NCI-H748 (cell line): ENCODE measurements around the gene PCP2.

Source experiments
- DNase-seq: peaks from one replicate; lab custom pipeline; 2025; ENCODE audit not compliant: unreplicated experiment; lab: John Stamatoyannopoulos, UW

The PCP2 gene

DNA sequence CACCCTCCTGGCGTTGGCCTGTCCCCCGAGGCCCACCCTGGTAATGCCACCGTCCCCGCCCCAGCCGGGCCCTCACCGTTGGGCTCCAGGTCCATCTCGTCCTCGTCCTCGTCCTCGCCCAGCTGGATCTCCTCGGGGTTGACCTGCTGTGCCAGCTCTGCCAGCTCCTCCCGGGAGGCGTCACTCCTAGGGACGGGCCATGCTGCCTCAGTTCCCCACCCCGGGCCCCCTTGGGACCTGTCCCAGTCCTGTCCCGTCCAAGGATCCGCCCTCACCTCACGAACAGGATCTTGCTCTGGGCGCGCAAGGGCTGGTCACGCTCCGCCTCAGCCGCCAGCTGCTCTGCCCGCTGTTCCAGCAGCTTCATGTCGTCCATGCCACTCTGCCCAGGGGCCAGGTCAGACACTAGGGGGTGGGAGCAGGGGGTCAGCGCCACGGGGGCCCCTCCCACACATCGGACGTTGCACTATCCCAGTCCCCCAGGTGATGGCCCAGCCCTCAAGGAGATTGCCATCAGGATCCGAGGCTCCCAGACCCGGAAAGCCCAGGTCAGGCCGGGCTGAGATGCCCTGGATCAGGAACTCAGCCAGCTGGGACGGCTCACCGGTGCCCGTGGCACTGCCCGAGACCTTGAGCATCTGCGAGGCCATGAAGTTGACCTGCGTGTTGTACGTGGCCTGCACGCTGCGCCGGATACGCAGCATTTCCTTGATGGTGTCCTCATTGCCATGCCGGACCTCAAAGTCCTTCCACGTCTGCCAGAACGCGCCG lies 13.7 kb downstream of the PCP2 start:
- no peak for DNase-seq

DNA sequence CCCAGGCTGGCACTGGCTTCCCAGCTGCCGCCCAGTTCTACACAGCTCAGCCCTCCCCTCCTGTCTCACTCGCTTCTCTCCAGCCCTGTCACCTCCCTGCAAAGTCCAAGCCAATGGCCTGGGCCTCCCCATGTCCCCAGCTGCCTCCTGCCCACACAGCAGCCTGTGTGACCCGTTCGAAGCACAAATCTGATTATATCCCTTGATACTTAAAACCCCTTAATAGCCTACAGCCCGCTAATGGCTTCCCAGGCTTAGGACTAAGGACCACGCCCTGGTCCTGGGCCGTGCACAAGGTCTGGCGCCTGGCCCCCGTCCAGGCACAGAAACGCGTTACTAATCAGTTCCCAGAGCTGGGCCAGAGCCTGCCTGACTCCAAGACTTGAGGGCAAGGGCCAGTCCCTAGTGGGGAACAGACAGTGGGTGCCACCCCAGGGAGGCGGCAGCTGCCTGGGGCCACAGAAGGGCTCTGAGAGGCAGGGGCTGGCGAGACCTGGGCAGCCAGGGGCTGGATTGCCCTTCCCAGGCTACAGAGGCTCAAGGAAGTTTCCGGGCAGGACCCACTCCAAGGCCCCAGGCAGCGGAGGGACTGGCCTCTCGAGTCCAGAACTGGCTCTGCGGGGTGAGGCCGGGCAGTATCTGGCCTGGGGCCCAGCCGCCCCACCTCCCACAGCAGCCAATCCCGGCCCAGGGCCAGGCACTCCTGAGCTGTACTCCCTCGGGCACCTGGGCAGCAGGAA lies 14.6 kb downstream of the PCP2 start:
- peak; percentile 9 for DNase-seq

DNA sequence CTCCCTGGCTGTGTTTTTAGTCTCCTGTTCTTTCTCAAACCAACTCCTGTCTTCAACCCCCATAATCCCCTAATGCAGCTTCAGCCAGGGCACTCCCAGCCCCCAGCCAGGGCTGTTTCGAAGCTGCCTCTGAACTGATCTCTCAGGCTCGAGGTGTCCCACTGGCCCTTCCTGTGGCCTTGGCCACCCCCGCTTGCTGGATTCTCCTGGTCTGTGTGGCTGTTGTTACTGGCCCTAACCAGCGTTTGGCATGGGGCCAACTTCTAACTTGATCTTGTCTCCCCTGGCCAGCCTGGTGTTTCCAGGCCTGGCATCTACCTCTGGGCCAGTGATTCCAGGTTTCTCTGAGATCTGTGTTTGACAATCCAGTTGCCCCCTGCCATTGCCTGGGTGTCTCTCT lies 15.2 kb downstream of the PCP2 start:
- no peak for DNase-seq

DNA sequence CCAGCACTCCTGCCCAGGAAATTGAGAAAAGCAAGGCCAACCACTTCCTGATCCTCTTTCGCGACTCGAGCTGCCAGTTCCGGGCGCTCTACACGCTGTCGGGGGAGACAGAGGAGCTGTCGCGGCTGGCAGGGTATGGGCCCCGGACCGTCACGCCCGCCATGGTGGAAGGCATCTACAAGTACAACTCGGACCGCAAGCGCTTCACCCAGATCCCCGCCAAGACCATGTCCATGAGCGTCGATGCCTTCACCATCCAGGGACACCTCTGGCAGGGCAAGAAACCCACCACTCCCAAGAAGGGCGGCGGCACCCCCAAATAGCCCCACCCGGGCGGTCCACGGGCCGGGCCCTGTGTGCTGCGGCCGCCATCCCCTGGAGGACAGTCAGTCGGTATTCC lies 15.8 kb downstream of the PCP2 start:
- DNase-seq = no peak

DNA sequence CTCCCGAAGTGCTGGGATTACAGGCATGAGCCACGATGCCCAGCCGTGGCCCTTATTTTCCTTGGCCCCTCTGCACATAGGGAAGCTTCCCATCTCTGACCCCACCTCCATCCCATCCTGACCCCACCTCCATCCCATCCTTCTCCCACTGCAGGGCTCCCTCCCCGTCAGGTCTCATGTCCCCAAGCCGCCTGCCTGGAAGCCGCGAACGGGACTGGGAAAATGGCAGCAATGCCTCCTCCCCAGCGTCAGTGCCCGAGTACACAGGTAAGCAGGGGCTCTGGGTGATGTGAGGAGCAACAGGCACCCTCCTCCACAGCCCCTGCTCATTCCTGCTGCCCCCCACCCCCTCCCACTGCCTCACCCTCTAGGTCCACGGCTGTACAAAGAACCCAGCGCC lies 16.3 kb downstream of the PCP2 start:
- no peak for DNase-seq

DNA sequence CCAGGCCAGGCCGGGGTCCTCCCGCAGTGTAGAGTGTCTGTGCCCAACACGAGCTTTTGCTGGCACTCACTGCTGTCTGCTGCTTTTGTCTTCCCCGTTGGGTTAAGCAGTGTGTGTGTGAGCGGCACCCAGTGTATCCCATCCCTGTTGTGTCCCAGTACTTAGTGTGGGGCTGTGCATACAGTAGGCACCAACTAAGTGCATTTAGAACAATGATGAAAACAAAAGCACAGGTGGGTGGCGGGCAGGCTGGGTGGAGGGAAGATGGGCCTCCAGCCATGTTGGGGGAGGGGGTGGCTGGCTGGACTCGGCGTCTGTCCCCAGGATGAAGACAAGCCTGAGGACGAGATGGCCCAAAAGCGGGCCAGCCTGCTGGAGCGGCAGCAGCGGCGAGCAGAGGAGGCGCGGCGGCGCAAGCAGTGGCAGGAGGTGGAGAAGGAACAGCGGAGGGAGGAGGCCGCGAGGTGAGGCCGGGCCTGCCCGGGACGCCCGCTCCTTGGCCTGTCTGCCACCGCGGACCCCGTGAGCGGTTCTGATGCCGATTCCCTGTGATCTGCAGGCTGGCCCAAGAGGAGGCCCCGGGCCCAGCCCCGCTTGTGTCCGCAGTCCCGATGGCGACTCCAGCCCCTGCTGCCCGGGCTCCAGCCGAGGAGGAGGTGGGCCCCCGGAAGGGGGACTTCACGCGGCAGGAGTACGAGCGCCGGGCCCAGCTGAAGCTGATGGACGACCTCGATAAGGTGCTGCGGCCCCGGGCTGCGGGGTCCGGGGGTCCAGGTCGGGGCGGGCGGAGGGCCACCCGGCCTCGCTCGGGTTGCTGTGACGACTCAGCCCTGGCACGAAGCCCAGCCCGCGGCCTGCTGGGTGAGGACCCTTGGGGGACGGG lies 18.4 kb downstream of the PCP2 start:
- no peak for DNase-seq

DNA sequence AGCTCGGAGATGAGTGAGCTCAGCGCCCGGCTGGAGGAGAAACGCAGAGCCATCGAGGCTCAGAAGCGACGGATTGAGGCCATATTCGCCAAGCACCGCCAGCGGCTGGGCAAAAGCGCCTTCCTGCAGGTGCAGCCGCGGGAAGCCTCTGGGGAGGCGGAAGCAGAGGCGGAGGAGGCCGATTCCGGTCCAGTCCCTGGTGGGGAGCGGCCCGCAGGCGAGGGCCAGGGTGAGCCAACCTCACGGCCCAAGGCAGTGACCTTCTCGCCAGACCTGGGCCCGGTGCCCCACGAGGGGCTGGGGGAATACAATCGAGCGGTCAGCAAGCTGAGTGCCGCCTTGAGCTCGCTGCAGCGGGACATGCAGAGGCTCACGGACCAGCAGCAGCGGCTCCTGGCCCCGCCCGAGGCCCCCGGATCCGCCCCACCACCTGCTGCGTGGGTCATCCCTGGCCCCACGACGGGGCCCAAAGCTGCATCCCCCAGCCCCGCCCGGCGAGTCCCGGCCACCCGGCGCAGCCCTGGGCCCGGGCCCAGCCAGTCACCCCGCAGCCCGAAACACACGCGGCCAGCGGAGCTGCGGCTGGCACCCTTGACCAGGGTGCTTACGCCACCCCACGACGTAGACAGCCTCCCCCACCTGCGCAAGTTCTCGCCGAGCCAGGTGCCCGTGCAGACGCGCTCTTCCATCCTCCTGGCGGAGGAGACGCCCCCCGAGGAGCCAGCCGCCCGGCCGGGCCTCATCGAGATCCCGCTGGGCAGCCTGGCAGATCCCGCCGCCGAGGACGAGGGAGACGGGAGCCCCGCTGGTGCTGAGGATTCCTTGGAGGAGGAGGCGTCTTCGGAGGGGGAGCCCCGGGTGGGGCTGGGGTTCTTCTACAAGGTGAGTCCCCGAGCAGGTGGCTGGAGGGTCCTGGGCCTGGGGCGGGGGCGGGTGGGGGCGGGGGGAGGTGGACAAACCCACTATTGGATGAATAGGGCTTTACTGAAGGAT lies 20.9 kb downstream of the PCP2 start:
- no peak for DNase-seq

DNA sequence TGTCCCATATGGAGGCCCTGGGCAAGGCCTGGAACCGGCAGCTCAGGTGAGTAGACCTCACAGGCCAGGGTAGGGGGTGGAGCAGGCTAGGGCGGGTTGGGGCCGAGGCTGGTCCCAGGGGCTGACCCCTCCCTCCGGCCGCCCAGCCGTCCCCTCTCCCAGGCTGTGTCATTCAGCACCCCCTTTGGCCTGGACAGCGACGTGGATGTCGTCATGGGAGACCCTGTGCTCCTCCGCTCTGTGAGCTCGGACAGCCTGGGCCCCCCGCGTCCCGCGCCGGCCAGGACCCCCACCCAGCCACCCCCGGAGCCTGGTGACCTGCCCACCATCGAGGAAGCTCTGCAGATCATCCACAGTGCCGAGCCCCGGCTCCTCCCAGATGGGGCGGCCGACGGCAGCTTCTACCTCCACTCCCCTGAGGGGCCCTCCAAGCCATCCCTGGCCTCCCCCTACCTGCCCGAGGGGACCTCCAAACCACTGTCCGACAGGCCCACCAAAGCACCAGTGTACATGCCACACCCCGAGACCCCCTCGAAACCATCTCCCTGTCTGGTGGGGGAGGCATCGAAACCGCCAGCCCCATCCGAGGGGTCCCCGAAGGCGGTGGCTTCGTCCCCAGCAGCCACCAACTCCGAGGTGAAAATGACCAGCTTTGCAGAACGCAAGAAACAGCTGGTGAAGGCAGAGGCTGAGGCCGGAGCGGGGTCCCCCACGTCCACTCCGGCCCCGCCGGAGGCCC lies 21.8 kb downstream of the PCP2 start:
- no peak for DNase-seq

DNA sequence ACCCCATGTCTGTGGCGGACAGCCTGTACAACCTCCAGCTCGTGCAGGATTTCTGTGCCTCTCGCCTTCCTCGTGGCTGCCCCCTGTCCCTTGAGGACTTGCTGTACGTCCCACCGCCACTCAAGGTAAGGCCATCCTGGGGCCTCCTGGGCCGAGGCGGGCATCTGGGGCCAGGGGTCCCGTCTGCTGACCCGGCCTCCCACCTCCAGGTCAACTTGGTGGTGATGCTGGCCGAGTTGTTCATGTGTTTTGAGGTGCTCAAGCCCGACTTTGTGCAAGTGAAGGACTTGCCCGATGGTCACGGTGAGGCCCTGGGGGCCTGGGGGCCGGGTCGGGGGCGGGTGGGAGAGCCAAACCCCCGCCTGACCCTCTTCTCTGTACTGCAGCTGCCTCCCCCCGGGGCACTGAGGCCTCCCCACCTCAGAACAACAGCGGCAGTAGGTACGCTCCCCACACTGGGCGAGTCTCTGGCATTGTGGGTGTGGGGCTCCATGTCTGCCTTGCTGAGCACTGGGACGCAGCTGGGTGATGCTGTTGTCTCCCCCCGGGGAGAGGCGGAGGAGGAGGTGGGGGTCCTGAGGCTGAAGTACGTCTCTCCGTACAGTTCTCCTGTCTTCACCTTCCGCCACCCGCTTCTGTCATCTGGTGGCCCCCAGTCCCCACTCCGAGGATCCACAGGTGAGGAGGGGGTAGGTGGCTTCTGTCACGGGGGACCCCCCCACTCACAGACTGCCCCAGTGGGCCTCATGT lies 22.9 kb downstream of the PCP2 start:
- no peak for DNase-seq

DNA sequence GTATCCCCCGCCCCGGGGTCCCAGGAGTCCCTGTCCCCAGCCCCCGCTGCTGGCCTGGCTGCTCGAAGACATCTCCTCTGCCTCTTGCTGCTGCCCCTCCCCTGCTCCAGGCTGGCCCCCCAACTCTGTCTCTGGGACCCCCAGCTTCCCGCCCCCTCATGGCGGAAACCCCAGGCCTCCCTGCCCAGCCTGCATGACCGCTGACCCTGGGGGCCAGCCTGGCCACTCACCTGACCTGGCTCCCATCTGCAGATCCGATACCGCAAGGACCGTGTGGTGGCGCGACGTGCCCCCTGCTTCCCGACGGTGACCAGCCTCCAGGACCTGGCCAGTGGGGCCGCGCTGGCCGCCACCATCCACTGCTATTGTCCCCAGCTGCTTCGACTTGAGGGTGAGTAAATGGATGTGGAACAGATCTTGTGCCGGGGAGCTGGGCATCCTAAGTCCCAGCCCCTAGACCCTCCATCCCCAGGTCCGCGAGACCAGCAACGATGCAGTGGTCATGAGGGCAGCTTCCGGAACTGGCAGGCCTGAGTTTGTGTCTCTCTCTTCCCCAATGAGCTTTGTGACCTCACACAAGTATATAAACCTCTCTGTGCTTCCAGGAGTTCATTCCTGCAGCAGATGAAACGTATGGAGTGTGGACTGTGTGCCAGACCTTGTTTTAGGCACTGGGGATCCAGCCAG lies 25.5 kb downstream of the PCP2 start:
- no peak for DNase-seq

DNA sequence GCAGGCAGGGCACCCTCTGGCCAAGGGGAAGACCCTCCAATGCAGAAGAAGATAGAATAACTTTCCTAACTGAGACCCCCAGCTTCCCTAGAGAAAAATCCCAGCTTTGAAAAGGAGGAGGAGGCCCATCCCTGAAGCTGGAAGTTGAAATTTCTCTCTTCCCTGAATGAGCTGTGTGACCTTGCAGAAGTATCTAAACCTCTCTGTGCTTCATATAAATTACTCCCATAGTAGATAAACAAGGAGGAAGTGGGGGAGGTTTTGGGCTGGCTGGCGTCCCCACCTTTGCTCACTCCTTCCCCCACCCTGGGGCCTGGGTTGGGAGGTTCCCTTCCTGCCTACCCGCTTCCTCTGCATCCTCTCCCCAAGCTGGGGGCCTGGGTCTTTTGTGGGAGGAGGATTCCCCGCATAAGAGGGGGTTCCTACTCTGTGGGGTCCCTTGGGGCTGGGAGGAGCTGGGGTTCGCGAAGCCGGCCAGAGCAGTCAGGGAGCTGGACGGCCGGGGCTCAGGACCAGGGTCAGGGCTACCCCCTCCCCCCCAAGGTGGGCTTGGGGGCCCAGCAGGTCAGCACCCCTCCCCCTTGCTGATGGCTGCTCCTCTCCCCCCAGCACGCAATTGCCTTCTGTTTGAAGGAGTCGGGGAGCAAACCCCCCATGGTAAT lies 26.2 kb downstream of the PCP2 start:
- DNase-seq = no peak

DNA sequence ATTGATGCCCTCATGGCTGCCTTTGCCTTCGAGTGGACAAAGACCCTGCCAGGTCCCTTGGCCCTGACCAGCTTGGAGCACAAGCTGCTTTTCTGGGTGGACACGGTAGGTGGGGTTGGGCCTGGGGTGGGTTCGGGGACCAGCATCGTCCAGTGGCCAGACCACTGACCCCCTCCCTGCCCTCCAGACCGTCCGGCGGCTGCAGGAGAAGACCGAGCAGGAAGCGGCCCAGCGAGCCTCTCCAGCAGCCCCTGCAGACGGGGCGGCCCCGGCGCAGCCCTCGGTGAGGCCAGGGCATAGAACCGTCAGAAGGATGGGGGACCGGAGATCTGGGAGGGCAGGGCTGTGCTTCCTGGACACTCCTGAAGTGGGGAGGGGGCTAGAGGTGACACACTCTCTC lies 27.2 kb downstream of the PCP2 start:
- DNase-seq = no peak

DNA sequence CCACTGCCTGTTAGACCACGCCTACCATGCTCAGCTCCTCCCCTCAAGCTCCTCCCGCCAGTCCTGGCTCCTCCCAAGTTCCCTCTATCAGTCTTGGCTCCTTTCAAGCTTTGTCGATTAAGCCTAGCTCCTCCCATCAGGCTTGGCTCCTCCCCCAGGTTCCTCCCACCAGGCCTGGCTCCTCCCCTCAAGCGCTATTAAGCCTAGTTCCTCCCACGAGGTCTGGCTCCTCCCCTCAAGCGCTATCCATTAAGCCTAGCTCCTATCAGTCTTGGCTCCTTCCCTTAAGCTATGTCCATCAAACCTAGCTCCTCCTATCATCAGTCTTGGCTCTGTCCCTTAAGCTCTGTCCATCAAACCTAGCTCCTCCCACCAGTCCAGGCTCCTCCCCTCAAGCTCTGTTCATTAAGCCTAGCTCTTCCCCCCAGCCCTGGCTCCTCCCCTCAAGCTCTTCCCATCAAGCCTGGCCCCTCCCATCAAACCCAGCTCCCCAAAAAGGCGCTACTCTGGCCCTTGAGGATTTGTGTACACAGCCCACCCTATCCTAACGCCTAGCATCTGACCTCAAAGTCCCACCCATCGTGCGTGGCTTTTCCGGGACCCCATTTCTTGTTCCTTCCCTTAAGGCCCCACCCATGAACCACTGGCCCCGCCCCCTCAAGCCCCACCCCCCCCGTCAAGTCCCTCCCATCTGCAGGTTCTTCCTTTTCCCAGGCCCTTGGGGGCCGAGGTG lies 27.9 kb downstream of the PCP2 start:
- peak; percentile 11 for DNase-seq

DNA sequence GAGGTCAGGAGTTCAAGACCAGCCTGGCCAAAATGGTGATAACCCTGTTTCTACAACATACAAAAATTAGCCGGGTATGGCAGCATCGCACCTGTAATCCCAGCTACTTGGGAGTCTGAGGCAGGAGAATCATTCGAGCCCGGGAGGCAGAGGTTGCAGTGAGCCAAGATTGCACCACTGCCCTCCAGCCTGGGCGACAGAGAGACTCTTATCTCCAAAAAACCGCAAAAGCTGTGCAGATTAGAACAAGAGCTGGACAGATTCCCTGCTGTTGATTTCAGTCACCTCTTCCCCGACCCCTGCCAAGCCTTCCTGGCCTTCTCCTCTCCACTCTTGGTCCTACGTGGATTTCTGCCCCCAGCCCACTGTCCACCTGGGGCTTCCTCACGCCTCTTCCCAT lies 29.6 kb downstream of the PCP2 start:
- DNase-seq = no peak

DNA sequence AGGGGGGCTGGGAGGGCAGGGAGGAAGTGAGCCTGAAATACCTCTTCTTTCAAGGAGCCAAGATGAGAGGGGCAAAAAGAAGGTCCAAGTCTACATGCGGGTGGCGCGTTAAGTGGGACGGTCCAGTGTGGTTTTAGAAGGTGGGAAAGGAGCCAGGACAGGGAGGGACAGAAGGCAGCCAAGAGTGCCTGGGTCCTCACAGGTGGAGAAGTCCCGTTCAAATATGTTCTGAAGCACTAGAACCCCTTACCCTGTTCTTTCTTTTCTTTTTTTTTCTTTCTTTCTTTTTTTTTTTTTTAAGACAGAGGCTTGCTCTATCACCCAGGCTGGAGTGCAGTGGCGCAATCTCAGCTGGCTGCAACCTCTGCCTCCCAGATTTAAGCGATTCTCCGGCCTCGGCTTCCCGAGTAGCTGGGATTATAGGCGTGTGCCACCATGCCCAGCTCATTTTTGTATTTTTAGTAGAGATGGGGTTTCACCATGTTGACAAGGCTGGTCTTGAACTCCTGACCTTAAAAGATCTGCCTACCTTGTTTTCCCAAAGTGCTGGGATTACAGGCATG lies 30.5 kb downstream of the PCP2 start:
- DNase-seq = no peak

DNA sequence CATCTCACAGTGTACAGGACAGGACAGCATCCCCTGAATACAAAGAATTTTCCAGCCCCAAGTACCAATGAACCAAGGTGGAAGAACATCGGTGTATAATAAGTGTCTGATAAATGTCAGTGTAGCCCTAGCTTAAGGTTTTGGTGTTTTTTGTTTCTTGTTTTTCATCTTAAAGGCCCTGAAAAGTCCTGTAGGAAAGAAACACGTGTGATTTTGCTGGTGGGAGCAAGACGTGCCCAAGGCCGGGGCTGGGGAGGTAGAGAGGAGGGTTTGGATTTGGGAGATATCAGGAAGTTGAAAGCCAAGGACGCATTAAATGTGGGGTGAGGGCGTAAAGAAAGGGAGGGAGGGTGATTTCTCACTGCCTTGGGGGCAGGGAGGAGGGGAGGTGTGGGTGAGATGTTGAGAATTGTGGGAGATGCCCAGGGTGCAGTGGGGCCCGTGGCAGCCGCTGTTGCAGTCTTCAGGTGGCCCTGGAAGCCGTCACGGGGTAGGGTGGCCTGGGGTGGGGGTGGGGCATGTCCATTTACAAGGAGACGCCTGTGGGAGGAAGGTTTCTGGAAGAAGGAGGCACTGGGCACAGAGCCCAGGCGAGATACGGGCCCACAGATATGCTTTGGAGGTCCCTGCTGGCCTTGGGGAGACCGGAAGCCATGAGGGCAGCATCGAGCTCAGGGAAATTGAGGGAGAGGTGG lies 31.1 kb downstream of the PCP2 start:
- no peak for DNase-seq
